HepG2 (cell line): Measurements from ENCODE around the gene PAX4. TPM values are rescaled to one million over a fixed set of nuclear protein-coding genes. Genes with fewer than 3 reads are reported as not detected.
A peak's percentile ranks its signal among the peaks of the same experiment; 100 is the strongest.

Experiments
- ATF2 ChIP-seq: sonication (generic); formaldehyde crosslinking; IDR thresholded peaks from 2 replicates; pipeline ENCODE4 v1.4.0; 2020; ENCODE audit warnings: missing genetic modification reagents
- ATM ChIP-seq: fragments of 450-650 bp; IDR thresholded peaks from 2 replicates; pipeline ENCODE4 v1.7.1; 2017; ENCODE audit warnings: mild to moderate bottlenecking, borderline replicate concordance
- ELK4 ChIP-seq: sonication (generic); formaldehyde crosslinking; IDR thresholded peaks from 2 replicates; pipeline ENCODE4 v1.9.0; 2021; ENCODE audit warnings: missing genetic modification reagents, borderline replicate concordance
- NFYC ChIP-seq: IDR thresholded peaks from 2 replicates; pipeline ENCODE4 v1.6.1; 2016; ENCODE audit warnings: missing genetic modification reagents, missing compliant biosample characterization
- RXRB ChIP-seq: IDR thresholded peaks from 2 replicates; pipeline ENCODE4 v1.6.1; 2016; ENCODE audit warnings: borderline replicate concordance, missing genetic modification reagents, missing compliant biosample characterization
- TBX3 ChIP-seq: fragments of 450-650 bp; IDR thresholded peaks from 2 replicates; pipeline ENCODE4 v1.6.1; 2017; ENCODE audit warnings: antibody characterized with exemption, mild to moderate bottlenecking, inconsistent platforms, borderline replicate concordance
- TFDP2 ChIP-seq: sonication (generic); formaldehyde crosslinking; IDR thresholded peaks from 2 replicates; pipeline ENCODE4 v1.4.0; 2020; ENCODE audit warnings: missing genetic modification reagents
- ZBTB40 ChIP-seq, 2 experiments: fragments of 450-650 bp in 1 of 2; sonication (generic) in 1 of 2; formaldehyde crosslinking in 1 of 2; IDR thresholded peaks; 2 replicates each; pipeline versions ENCODE4 v1.6.1 to v1.8.0; 2016 to 2022; ENCODE audit warnings: antibody characterized with exemption in 1 of 2, mild to moderate bottlenecking in 1 of 2, missing genetic modification reagents in 1 of 2
- ZNF446 ChIP-seq: sonication (generic); formaldehyde crosslinking; IDR thresholded peaks from 2 replicates; pipeline ENCODE4 v1.5.0; 2020; ENCODE audit warnings: mild to moderate bottlenecking, missing genetic modification reagents
- ZNF572 ChIP-seq: sonication (generic); formaldehyde crosslinking; IDR thresholded peaks from 2 replicates; pipeline ENCODE4 v1.5.1; 2020; ENCODE audit warnings: mild to moderate bottlenecking, missing genetic modification reagents
- ZNF891 ChIP-seq: sonication (generic); formaldehyde crosslinking; IDR thresholded peaks from 2 replicates; pipeline ENCODE4 v1.5.0; 2020; ENCODE audit warnings: mild to moderate bottlenecking, missing genetic modification reagents
- ZSCAN21 ChIP-seq: sonication (generic); formaldehyde crosslinking; IDR thresholded peaks from 2 replicates; pipeline ENCODE4 v1.8.0; 2022; ENCODE audit warnings: mild to moderate bottlenecking, missing genetic modification reagents, moderate library complexity, borderline replicate concordance
- polyA plus RNA-seq, 8 experiments: library from polyadenylated mRNA; depleted of rRNA in 3 of 8; stranded (reverse) in 7 of 8; unstranded in 1 of 8; fragments of >200 nt; fragmentation: Illumina TruSeq in 4 of 8; extraction: Trizol in 4 of 8; gene quantifications; 2 replicates each; pipeline versions ENCODE4 v1.2.1 to v1.2.3, GENCODE V29; 2011 to 2016; ENCODE audit warnings: low read depth in 4 of 8, missing spikeins in 1 of 8, mixed read lengths in 1 of 8; ENCODE audit not compliant: insufficient read depth in 1 of 8
- total RNA-seq, 5 experiments: library from RNA; depleted of rRNA; stranded (reverse); fragments of >200 nt; fragmentation: Illumina TruSeq; extraction: Trizol; gene quantifications; 2 replicates each; pipeline ENCODE4 v1.2.3, GENCODE V29; 2016; ENCODE audit warnings: low read depth in 1 of 5

PAX4 gene
- total and polyA plus RNA-seq, 2 of the 13 experiments (the other 11 are each of a cell fraction or from before 2014, with no cell fraction given) = not detected

GRCh38 chr7:127585044-127585953 lies 32.6 kb downstream of the PAX4 start, which contains the start of gene GCC1 (continued):
- peak; percentile 71 for TF ChIP-seq TFDP2 (CRISPR knock-in tag)
- TF ChIP-seq ATM = no peak
- no peak for TF ChIP-seq ELK4
- 0 out of 2 replicates have a peak, but pooled peaks have one; percentile 17 for TF ChIP-seq RXRB (CRISPR knock-in tag)
- no peak; the same call in 1 of the 2 replicates for TF ChIP-seq ZNF891 (CRISPR knock-in tag)
- TF ChIP-seq ZSCAN21 (CRISPR knock-in tag) = peak; percentile 76; the same call in 1 of the 2 replicates
- TF ChIP-seq NFYC (CRISPR knock-in tag) = no peak
- TF ChIP-seq ATF2 (CRISPR knock-in tag) = peak; percentile 57; the same call in 1 of the 2 replicates
- TF ChIP-seq ZNF446 (CRISPR knock-in tag) = 0 out of 2 replicates have a peak, but pooled peaks have one; percentile 45
- TF ChIP-seq TBX3 = no peak
- TF ChIP-seq ZBTB40 (IDR thresholded peaks at IDR 0.05) = 0 out of 2 replicates have a peak, but pooled peaks have one; percentile 11
- TF ChIP-seq ZBTB40 (CRISPR knock-in tag; IDR thresholded peaks at IDR 0.05) = peak; percentile 20; the same call in 1 of the 2 replicates
- TF ChIP-seq ZNF572 = 0 out of 2 replicates have a peak, but pooled peaks have one; percentile 71
